ENCODE measurements around the gene LENG1.

The LENG1 gene

GRCh38 chr19:54133957-54134590, 25.4 kb downstream of the LENG1 start:
- peaks cover 45% of the 10 kb centered on the region for H3K36me3 ChIP-seq
- no peak overlapping the region for H3K9ac ChIP-seq
- no peaks in the 10 kb centered on the region for H3K27me3 ChIP-seq
- no peak overlapping the region for H3K4me3 ChIP-seq
- no peak overlapping the region for H3K4me2 ChIP-seq
- H4K20me1 ChIP-seq = peaks cover 18% of the 10 kb centered on the region
- H3K27ac ChIP-seq = no peak overlapping the region
- TF ChIP-seq Cebpa-rat (IDR thresholded peaks at IDR 0.05) = no peak
- H3K9me3 ChIP-seq = no peaks in the 10 kb centered on the region
- peaks cover 24% of the 10 kb centered on the region for H3K4me1 ChIP-seq

GRCh38 chr19:54133312-54133956, 26.1 kb downstream of the LENG1 start:
- no peak overlapping the region for H3K27ac ChIP-seq
- H3K4me1 ChIP-seq = peaks cover 18% of the 10 kb centered on the region

GRCh38 chr19:54129617-54129996, 29.9 kb downstream of the LENG1 start:
- peaks cover 88% of the 10 kb centered on the region for H3K36me3 ChIP-seq
- H3K27me3 ChIP-seq = no peaks in the 10 kb centered on the region

More at GRCh38 chr19:54133312-54133956, 26.1 kb downstream of the LENG1 start:
- peaks cover 12% of the 10 kb centered on the region for H4K20me1 ChIP-seq
- H3K4me3 ChIP-seq = no peak overlapping the region
- no peaks in the 10 kb centered on the region for H3K27me3 ChIP-seq
- no peak overlapping the region; the same call in 1 of the 2 replicates for H3K4me2 ChIP-seq
- H3K36me3 ChIP-seq = peaks cover 49% of the 10 kb centered on the region
- no peak overlapping the region for H3K9ac ChIP-seq
- no peak for TF ChIP-seq Cebpa-rat (IDR thresholded peaks at IDR 0.05)
- no peaks in the 10 kb centered on the region for H3K9me3 ChIP-seq

GRCh38 chr19:54128796-54129616, 30.5 kb downstream of the LENG1 start:
- 0 out of 2 replicates have a peak, but pooled peaks cover 5% of the 10 kb centered on the region for H3K4me1 ChIP-seq
- no peak overlapping the region for H3K4me2 ChIP-seq
- no peak for TF ChIP-seq Cebpa-rat (IDR thresholded peaks at IDR 0.05)
- no peak overlapping the region for H3K4me3 ChIP-seq
- no peak overlapping the region for H3K27ac ChIP-seq
- no peak overlapping the region for H3K9ac ChIP-seq
- 0 out of 2 replicates have a peak, but pooled peaks cover 7% of the 10 kb centered on the region for H4K20me1 ChIP-seq
- no peaks in the 10 kb centered on the region for H3K9me3 ChIP-seq
- no peaks in the 10 kb centered on the region for H3K27me3 ChIP-seq
- peaks cover 94% of the 10 kb centered on the region for H3K36me3 ChIP-seq

More at GRCh38 chr19:54129617-54129996, 29.9 kb downstream of the LENG1 start:
- H3K4me3 ChIP-seq = no peak overlapping the region
- H3K9ac ChIP-seq = no peak overlapping the region
- no peak overlapping the region for H3K27ac ChIP-seq
- no peak overlapping the region for H3K4me2 ChIP-seq
- no peaks in the 10 kb centered on the region for H3K9me3 ChIP-seq
- TF ChIP-seq Cebpa-rat (IDR thresholded peaks at IDR 0.05) = no peak
- 0 out of 2 replicates have a peak, but pooled peaks cover 7% of the 10 kb centered on the region for H4K20me1 ChIP-seq
- H3K4me1 ChIP-seq = 0 out of 2 replicates have a peak, but pooled peaks cover 5% of the 10 kb centered on the region

GRCh38 chr19:54128441-54128725, 31.1 kb downstream of the LENG1 start:
- no peaks in the 10 kb centered on the region for H3K9me3 ChIP-seq
- H3K9ac ChIP-seq = no peak overlapping the region
- TF ChIP-seq Cebpa-rat (IDR thresholded peaks at IDR 0.05) = no peak
- peaks cover 99% of the 10 kb centered on the region for H3K36me3 ChIP-seq
- H3K4me1 ChIP-seq = 0 out of 2 replicates have a peak, but pooled peaks cover 3% of the 10 kb centered on the region
- H3K27me3 ChIP-seq = no peaks in the 10 kb centered on the region
- H4K20me1 ChIP-seq = 0 out of 2 replicates have a peak, but pooled peaks cover 7% of the 10 kb centered on the region
- H3K4me2 ChIP-seq = no peak overlapping the region
- H3K4me3 ChIP-seq = no peak overlapping the region
- H3K27ac ChIP-seq = no peak overlapping the region

DNA sequence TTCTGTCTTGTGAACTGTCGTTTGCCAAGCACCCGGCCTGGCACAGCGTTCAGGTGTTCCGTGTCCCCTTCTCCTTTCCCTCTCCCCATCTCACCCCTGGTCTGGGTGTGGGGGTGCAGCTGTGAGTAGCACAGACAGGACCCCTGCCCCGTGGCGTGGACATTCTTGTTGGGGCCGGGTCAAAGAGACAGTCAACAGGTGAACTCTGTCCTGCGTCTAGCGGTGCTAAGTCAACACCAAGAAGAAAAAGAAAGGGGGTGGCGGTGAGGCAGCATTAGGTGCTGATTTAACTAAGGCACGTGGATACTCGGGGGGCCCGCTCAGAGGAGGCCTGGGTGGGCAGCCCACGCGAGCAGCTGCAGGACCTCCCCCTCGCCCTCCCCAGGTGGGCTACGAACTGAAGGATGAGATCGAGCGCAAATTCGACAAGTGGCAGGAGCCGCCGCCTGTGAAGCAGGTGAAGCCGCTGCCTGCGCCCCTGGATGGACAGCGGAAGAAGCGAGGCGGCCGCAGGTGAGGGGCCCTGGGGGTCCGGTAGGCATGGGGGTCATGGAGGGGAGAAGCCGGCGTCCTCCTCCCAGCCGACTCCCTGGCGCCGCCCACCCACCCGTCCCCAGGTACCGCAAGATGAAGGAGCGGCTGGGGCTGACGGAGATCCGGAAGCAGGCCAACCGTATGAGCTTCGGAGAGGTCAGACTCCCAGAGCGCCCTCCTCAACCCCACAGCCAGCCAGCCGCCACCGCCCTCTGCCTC, 31.7 kb downstream of the LENG1 start:
- Histone ChIP-seq H3K4me3 (no peak overlapping the region), H4K20me1 (0 out of 2 replicates have a peak, but pooled peaks cover 7% of the 10 kb centered on the region), H3K36me3 (peaks cover 99% of the 10 kb centered on the region), H3K27me3 (no peaks in the 10 kb centered on the region), H3K4me1 (no peaks in the 10 kb centered on the region), H3K27ac (no peak overlapping the region), H3K9ac (no peak overlapping the region), H3K9me3 (no peaks in the 10 kb centered on the region), H3K4me2 (no peak overlapping the region)
- no peak for TF ChIP-seq Cebpa-rat (IDR thresholded peaks at IDR 0.05)

- Histone ChIP-seq H3K9me3 (no peaks in the 10 kb centered on the region), H3K4me3 (no peak overlapping the region), H3K27me3 (no peaks in the 10 kb centered on the region), H3K4me2 (no peak overlapping the region), H3K9ac (no peak overlapping the region), H3K27ac (no peak overlapping the region), H4K20me1 (no peaks in the 10 kb centered on the region), H3K36me3 (peaks cover 99% of the 10 kb centered on the region), H3K4me1 (no peaks in the 10 kb centered on the region)
- TF ChIP-seq Cebpa-rat (IDR thresholded peaks at IDR 0.05) = no peak
These were observed 33.8 kb downstream of the LENG1 start for GRCh38 chr19:54125713-54126112.

DNA sequence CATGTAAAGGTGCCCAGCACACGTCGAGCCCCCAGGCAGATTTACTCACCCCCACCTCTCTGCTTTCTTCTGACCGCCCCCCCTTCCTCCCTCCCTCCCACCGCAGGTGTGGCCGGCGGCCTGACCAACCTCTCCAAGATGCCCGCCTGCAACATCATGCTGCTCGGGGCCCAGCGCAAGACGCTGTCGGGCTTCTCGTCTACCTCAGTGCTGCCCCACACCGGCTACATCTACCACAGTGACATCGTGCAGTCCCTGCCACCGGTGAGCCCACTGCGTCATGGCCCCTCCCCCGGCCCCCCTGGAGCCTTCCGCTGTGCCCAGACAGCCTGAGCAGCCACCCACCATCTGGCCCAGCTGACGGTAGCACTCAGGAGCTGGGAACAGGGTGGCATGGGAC, 35.1 kb downstream of the LENG1 start:
- Histone ChIP-seq H3K4me3 (no peak overlapping the region), H3K9me3 (no peaks in the 10 kb centered on the region), H3K36me3 (peaks cover 100% of the 10 kb centered on the region), H3K4me2 (no peak overlapping the region), H3K27me3 (no peaks in the 10 kb centered on the region), H4K20me1 (no peaks in the 10 kb centered on the region), H3K9ac (no peak overlapping the region), H3K4me1 (no peaks in the 10 kb centered on the region), H3K27ac (no peak overlapping the region)
- TF ChIP-seq Cebpa-rat (IDR thresholded peaks at IDR 0.05) = no peak

GRCh38 chr19:54123682-54124081, 35.8 kb downstream of the LENG1 start:
- H4K20me1 ChIP-seq = no peaks in the 10 kb centered on the region
- H3K4me3 ChIP-seq = no peak overlapping the region
- H3K4me2 ChIP-seq = no peak overlapping the region
- no peak for TF ChIP-seq Cebpa-rat (IDR thresholded peaks at IDR 0.05)
- H3K27me3 ChIP-seq = no peaks in the 10 kb centered on the region
- H3K9me3 ChIP-seq = no peaks in the 10 kb centered on the region
- no peak overlapping the region for H3K27ac ChIP-seq
- H3K9ac ChIP-seq = no peak overlapping the region
- H3K4me1 ChIP-seq = no peaks in the 10 kb centered on the region
- H3K36me3 ChIP-seq = peaks cover 100% of the 10 kb centered on the region

Measured in BLaER1 (cell line).